IPS-NIHi7 (cell line): ENCODE data around the gene PSMA6.
A peak's percentile ranks its signal among the peaks of the same experiment; 100 is the strongest.
"Not testable (repeated sequence)": the region's sequence is repeated elsewhere in the genome, so short reads cannot be mapped to it uniquely, and the experiment has no call there.

Experiments
- DNase-seq: peaks from one replicate; pipeline ENCODE4 v3.0.0; 2012; ENCODE audit warnings: mixed read lengths; ENCODE audit errors: extremely low spot score

PSMA6 gene

DNA sequence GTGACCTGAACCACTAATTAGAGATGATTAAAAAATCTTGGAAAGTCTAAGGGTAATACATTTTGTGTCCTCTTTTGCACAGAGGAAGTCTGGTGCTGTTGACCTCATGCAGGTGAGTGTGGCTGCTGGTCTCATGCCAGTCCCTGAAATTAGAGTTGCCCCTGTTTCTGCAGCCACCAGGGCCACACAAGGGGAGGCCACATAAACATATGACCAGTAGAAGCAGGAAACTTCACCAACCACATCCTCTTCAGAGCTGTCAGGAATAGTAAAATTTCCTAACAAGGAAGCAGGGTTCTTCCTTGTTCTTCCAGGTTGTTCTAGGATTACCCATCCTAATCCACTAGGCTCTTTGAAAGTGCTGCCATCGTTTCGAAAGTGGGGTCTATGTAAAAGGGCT lies 28.3 kb downstream of the PSMA6 start:
- no peak for DNase-seq

DNA sequence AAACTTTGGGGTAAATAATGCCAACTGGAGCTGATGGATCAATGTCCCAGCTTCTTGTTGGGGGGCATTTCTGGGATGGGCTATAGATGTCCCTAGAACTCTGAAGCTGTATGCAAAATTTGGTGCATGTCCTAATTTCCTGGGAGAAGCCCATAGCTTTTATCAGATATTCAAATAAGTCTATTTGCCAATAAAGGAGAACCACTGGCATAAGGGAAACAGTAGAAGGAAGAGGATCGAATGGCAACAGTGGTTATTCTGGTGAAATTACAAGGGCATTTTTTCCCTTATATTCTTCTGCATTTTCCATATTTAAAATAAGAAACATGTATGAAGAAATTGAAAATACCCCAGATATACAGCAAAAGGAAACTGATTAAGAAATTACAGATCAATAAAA lies 34.2 kb downstream of the PSMA6 start:
- no peak for DNase-seq

DNA sequence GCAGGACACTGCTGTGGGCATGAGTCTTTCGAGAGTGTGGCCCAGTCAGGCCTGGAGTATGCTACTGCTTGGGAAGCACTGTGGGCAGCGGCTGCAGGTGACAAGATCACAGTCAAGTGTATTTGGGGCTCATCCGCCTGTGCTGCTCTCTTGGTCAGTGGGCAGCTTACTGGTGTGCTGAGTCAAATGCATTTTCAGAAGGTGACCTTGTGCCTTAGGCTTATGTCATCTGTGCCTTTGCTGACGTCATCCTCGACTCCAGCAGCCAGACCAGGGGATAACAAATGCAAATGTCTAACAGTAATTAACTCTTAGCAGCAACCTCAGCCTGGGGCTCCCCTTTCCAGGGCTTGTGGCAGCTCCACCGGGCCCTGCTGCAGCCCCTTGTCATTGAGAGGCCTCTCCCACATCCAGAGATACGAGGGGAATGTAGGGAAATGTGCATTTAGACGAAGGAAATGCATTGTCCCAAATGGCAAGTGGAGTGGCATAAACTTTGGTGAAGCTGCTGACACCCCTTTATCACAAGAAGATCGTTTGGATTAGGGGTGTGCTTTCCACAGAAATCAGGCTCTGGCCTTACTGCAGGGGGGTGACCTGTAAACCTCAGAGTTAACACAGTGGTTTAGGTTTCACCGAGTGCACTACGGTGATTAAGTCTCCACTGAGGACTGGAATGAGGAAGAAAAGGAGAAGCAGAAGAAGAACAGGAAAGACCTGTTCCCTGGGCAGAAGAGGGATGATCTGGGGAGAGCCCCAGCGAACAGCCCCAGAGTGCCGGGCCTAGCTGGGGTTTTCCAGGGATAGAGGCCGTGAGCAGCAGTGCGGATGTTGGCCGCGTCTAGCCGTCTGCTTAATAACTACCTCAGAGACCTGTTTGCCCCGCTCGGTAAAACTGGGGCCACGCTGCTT lies 39.7 kb downstream of the PSMA6 start:
- DNase-seq, result no peak

DNA sequence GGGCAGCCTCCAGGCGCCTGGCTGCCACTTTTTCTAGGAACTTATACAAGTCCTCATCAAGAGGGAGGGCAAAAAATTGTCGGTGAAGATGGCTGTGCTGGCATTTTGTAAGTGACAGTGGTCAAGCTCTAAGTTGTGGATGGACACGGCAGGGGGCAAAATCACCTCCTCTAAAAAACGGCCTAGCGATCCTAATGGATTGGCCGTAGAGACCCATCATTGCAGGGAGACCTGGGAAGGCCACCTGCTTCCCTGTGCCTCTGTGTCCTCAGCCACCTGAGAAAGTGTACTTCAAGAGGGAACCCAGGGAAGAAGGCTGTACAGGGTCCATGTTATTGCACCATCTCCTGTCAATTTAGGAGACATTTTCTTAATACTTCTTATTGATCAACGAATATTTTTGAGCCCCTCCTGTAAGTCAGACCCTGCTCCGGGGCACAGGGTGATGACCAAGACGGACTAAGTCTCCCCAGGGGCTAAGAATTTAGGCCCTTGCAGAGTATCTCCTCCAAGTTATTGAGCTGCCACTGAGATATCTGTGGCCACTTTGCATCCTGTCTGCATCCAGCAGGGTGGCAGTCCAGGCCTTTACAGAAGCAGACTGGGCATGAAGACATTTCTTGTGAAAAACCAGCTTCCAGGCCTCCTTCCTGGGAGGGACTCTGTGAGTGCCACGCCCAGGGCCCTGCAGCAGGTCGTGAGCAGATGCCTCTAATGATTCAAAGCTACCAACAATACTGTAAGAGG lies 40.5 kb downstream of the PSMA6 start:
- DNase-seq, result no peak

DNA sequence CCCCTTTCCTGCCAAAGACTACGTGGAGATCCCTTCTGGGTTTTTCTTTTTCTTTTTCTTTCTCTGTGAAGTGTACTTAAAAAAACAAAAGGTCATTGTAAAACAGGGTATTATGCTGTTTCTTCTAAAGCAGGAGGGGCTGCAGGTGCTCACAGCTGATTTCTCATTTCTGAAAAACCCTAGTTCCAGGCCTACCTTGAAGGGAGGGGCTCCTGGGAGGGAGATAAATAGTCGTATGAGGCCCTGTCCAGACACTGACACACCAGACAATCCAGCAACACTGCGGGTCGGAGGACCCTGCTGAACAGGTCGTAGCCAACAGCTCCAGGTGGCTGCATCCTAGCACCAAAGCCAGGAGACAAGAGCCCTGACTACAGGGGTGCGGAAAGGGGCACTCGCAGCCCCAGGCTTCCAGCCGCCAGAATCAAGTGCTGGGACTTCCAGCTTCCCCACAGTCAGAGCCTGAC lies 41.1 kb downstream of the PSMA6 start:
- no peak for DNase-seq

DNA sequence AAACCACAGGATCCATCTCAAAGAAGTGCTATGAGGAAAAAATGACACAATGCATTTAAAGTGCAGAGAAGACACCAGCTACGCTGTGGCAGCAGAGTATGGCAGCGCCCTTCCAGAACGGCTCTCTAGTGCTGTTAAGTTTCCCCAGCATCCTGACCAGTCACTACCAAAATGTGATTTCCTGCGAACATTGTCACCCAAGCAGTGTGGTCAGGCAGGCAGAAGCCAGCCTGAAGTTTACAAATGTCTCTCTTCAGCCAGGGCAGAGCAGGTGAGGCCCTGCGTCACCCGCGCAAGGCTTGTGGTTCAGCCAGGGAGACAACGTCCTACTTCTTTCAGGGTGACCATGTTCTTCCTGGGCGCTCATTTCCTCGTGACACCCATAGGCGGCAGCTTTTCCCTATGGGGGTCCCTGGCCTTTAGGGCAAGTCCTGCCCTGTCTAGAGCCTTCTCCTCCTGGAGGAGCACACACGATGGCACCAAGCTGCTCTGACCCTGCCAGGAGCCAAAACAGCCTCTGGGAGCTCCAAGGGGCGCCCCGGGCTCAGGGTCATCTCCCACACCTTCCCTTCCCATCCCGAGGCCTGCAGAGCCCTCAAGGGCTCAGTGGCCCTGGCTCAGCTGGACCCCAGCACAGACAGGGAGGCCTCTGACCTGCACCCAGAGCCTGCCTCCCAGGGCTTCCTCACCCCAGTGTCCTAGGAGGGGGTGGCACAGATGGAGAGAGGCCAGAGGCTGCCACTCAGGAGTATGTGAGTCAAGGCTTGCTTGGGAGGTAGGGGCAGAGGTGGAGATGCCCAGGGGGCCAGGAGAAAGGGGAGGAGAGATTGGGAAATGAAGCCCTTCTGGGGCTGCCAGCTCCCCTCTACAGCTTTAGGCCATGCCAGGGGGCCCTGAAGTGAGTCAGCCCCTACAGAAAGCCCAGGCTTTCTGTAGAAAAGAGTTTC lies 41.9 kb downstream of the PSMA6 start:
- DNase-seq, result no peak

DNA sequence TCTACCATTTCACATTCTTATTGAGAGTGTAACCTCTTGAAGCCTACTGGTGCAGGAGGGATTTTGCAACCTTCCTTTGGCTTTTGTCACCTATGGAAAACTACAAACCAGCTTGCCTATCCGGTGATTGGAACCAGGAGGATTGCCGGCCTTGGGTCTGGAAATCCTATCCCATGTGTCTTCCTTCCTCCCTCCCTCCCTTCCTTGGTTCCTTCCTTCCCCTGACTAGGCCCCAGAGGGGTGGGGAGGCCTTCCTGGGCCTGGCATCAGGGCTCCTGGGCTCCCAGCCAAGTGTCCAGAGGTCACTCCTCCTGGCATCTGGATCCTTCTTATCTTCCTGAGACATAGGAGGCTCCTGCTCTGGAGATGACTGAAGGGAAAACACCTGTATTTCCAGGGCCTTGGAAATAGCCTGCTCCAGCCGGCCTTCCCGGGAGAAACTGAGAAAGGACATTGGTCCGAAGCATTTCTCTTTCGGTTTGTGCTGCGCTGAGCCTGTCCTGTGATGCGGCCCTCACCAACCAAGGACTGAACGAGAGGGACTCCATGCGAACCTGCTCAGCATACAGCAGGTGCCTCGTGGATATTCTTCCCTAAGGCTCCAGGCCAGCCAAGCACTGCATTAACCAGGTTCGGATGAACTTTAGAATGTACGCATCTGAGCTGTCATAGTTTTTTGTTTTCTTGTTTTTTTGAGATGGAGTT lies 43.4 kb downstream of the PSMA6 start:
- no peak for DNase-seq

DNA sequence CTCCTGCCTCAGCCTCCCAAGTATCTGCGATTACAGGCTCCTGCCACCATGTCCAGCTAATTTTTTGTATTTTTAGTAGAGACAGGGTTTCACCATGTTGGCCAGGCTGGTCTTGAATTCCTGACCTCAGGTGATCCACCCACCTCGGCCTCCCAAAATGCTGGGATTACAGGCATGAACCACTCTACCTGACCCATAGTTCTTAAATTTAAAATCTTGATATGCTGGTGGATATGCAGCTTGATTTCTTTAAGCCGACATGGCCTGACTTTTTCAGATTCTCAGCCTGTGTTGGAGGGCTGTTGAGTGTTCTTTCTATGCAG lies 44.0 kb downstream of the PSMA6 start:
- DNase-seq, result not testable (repeated sequence)

DNA sequence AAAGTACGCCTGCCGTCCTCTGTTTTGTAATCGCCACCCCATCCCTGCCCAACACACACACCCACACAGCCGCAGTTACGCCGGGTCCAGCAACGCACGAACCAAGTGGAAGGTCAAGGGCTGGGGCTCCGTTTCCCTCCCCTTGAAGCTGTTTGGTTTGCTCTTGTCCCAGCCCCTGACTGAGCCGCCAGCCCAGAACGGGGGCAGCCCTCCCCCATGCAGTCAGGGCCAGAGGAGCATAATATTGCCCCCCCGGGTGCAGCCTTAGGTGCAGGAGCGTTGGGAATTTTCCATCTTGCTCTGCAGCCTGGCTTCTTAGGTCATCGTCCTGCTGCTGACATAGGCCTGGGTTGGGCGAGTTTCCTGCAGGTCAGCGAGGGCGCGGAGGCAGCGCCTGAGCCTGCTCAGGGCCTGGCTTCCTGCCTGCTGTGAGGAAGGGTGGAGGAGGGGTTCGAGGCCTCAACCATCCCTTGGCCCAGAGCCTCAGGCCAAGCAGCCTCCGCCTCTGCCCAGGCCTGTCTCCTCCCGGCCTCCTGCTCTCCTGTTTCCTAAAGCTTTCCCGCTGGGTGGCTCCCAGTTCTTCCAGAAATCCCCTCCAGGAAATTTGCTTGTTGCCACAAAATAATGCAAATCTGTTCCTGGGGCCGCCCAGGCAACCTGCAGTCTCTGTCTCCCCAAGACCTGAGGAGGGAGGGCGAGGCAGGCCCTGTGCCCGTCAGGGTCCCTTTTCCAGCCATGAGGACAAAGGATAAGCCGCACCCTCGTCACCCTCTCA lies 44.5 kb downstream of the PSMA6 start:
- peak; percentile 80 for DNase-seq

DNA sequence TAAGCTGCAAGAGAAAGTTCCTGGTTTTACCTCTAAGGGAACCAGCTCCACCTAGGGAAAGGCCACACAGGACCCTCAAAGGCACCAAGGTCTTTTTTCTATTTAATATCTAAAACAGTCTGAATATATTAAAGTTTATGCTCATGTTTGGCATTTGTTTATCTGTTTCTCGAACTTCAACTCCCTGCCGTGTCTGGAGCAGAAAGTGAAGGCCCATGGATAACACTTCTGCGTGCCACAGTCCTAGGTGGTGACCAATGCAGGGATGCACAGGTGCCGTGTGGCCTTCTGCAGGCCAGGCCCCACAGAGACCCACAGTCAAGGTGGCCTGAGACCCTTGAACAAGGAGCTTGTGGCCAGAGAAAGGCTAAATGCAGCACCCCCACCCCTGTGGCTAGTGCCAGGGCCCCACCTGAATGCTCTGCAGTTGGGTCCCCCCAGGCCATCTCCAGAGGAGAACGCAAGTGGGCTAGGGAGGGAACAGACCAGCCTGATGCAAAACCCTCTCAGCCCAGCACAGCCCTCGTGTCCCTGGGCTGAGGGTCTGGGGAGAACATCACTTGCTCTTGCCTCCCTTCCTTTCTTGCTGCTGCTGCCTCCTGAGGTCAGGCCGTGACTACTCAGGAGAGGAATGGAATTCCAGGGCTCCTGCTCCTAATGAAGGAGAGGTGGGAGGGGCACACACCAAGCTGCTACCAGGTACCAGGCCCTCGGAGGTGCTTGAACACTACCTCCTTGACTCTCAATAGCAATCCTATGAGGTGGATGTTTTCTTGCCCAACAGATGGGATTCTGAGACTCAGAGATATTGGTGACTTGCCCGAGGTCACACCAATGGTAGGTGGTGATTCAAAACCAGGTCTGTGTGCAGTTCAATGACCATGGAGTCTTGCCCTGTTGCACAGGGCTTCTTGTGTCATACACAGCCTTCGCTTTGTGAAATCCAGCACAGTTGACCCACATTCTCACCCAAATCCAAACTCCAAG lies 45.4 kb downstream of the PSMA6 start:
- peak; percentile 61 for DNase-seq

DNA sequence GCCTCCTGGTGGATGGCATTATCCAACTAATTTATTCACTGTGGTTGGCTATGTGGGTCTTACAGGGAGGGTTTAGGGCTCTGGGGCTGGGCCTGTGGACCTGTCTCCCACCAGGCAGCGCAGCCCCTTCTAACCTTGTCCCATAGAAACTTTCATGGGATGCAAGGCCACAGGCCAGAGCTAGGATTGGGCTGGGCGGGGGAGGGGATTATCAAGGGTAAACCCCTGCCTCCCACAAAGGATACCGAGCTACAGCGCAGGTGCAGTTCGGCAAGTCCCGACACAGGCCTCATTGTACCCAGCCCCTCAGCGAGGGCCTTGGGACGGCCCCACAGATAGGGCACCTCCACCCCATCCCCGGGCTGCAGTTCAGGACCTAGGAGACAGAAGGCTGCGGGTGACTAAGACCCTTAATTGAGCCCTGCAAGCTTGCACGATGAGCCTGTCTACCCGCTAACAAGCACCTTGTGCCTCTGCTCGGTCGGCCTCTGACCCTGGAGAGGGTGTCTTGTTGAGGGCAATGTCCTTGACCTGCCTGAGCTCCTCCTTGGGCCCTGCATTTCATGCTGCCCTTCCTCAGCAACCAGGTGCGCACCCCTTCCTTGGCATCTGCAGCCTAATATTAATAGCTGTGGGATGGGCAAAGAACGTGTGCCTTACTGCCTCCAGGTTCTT lies 46.7 kb downstream of the PSMA6 start:
- no peak for DNase-seq

DNA sequence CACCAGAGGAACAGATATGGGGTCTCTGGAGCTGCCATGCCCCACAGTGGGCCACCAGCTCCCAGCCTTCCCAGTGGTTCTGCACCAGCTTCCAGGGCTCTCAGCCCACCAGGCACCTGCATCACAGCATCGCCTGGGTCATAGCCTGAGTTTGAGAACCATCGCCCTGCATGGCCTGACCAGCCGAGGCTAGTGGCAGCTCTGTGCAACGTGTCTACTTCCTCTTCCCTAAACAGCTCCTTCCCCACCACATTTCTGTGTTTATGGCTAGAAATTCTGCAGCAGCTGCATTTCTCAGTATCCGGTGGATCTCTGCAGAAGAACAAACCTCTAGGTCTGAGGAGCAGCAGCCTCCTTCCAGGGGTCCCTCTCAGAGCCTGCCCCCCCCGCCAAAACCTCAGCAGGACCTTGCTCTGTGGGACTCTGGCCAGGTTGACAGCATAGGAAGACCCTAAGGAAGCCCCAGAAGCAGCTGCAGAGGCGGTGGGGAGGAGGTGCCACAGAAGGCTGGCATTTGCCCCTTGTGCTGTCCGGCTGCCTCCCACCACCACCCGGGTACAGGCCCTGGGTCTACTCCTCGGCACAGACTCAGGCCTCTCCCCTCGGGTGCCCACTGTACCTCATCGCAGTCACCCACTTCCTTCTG lies 47.7 kb downstream of the PSMA6 start:
- DNase-seq, result no peak

DNA sequence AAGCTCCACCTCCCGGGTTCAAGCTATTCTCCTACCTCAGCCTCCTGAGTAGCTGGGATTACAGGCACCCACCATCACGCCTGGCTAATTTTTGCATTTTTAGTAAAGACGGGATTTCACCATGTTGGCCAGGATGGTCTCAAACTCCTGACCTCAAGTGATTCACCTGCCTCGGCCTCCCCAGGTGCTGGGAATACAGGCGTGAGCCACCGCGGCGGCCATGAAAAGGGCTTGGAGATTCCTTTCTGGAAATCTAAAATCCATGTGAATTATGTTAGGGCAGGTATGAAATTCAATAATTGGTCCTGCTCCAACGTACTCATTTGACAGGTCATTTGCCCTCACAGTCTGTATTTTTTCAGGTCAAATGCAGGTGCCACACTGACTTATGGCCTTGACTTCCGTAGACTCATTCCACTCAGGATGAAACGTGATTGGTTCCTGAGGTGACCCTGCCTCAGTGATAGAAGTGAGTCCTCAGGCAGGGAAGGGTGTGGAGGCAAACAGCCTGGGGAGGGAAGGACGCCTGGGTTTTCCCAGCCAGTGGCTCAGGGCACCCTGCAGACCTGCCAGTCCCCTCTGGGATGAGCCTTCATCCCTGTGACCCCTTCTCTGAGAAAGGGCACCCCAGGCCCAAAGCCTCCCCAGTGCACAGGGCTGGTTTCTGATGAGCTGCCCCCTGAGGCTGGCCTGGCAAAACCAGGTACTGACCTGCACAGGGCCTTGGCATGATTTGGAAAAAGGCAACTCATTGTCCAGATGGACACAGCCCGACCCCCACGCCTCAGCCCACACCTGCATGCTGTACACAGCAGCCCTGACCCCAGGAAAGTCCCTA lies 48.7 kb downstream of the PSMA6 start:
- DNase-seq, result no peak

DNA sequence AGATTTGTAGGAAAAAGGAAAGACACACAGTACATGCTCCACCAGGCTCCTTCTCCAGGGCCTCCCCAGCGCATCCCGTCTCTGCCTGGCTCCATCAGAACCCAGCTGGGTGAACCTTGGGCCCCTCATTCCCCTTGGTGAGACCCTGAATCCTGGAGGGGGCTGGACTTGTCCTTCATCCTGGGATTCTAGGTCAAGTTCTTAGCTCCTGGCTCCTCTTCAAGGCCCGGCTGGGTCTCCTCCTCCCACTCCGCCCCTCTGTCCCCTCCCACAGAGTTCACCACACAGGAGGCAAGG lies 49.2 kb downstream of the PSMA6 start:
- peak; percentile 58 for DNase-seq

DNA sequence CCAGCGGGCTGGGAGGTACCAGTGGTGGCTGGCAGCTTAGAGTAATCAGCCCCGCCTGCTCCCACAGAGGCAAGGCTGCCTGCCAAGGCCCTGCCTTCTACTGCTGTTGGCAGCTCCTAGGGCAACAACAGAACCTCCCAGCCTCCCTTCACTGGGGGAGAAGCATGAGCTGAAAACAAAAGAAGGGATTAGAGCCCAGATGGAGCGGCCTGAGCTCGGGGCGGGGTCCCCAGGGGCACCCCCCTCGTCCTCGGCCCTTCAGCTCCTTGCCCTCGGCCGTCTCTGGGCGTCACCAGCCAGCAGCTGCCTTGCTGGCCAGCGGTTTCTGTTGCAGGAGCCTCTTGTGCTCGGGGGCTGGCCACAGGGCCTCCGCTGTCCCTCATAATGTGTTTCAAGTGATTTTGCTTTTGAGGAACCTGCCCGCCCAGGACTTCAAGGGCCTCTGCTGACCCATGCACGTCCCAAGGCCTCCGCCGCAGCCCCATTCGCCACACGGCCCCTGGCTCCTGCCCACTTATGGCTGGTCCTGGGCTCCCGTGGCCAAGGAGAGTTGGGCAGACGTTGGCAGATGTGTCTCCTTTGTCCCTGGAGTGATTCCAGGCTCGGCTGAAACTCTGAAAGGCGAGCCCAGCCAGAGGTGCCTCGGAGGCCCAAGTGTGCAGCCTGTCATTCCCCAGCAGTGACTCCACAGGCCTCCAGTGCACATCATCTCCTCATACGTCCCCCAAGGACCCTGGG lies 49.7 kb downstream of the PSMA6 start:
- peak; percentile 10 for DNase-seq

DNA sequence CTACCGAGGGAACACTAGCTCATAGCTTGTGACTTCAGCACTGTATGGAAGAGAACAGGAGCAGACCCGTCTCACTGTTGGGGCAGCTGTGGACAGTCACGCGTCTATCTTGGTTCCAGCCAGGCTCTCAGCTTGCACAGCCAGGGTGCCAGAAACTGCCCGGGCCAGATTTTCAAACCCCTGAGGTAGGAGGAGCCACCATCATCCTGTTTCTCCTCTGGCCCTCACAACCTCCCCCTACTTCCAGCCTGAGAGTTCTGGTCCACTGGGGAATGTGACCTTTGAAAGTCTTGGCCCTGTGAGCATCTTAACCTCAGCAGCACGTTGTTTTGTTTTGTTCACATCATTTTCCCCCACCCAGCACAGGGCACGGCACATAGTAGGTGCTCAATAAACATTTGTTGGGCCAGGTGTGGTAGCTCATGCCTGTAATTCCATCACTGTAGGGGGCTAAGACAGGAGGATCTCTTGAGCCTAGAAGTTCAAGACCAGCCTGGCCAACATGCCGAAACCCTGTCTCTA lies 50.4 kb downstream of the PSMA6 start:
- DNase-seq, result no peak

DNA sequence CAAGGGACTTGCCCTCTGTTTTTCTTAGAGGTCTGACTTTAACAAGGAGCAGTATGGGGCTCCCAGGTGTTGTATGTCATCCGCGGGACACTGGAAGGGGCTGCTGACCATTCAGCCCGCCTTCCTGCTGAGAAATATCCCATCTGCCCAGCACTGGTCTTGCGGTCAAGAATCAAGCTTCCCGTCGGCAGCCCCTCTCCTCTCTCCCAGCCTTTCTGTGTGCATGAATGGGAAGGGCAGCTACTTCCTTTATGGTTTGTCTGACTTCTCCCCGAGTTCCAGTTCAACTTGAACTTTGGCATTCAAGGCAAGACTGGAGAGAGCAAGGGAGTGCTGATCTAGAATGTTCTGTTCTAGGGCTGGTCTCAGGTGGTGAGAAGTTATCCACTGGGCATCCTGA lies 51.5 kb downstream of the PSMA6 start:
- DNase-seq, result no peak
